GM18858 (cell line): ENCODE results near the gene HNMT.
"Not testable (repeated sequence)": the region's sequence is repeated elsewhere in the genome, so short reads cannot be mapped to it uniquely, and the experiment has no call there.

Experiments used
- ATAC-seq: cut with Tn5 transposase; IDR thresholded peaks from one replicate; pipeline ENCODE4 v1.9.1; 2021; ENCODE audit not compliant: unreplicated experiment

The HNMT gene

GRCh38 chr2:137964066-137964858 lies at the start of gene HNMT:
HNMT (plus strand) TSS chr2:137964473; CDS start chr2:137964492, 19 bp downstream.
- ATAC-seq: no peak

- no peak for ATAC-seq
Measured at GRCh38 chr2:137921105-137921880, 43.0 kb upstream of the HNMT start.

GRCh38 chr2:137922171-137922570 lies 42.1 kb upstream of the HNMT start:
- ATAC-seq: not testable (repeated sequence)

DNA sequence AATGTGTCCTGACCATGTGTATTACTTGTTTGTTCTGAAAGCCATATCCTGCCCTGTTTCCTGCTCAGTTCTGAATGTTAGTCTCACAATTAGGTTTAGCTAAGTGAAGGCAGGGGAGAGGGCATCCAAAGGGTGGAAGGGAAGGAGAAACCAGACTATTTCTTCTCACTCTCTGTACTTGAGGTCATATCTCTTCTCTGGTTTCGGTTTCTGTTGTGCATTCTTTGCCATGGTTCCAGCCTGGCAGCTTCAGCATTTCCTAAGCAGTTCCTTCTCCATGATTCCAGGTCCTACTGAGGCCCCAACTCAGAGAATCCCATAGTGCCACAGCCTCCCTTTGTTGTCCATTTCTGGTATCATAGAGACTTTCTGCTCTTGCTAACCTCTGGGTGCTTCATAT lies 40.3 kb upstream of the HNMT start:
- ATAC-seq: no peak

- no peak for ATAC-seq
Measured at GRCh38 chr2:137925599-137925998, 38.7 kb upstream of the HNMT start.

DNA sequence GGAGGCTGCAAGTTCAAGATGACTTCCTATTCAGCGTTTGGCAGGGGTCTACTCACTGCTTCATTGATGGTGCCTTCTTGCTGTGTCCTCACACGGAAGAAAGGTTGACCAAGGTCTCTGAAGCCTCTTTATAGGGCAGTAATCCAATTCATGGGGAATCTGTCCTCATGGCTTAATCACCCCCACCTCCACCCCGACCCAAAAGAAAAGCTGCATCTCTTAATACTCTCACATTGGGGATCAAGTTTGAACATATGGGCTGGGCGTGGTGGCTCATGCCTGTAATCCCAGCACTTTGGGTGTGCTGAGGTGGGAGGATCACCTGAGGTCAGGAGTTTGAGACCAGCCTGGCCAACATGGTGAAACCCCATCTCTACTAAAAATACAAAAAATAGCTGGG lies 36.4 kb upstream of the HNMT start:
- ATAC-seq: no peak

- no peak for ATAC-seq
Measured at GRCh38 chr2:137928547-137929518, 35.4 kb upstream of the HNMT start.

- no peak for ATAC-seq
Measured at GRCh38 chr2:137929519-137929916, 34.8 kb upstream of the HNMT start.

DNA sequence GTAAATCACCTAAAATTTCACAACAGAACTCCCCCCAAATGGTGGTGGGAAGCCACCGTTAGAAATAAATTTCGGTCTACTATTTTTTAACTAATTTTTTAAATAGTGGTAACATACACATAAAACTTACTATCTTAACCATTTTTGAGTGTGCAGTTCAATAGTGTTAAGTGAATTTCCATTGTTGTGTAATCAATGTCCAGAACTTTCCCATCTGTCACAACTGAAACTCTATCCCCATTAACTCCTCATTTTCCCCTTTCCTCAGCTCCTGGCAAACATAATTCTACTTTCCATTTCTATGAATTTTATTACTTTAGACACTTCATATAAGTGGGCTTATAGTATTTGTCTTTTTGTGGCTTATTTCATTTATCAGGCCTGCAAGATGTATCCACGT lies 34.1 kb upstream of the HNMT start:
- no peak for ATAC-seq

DNA sequence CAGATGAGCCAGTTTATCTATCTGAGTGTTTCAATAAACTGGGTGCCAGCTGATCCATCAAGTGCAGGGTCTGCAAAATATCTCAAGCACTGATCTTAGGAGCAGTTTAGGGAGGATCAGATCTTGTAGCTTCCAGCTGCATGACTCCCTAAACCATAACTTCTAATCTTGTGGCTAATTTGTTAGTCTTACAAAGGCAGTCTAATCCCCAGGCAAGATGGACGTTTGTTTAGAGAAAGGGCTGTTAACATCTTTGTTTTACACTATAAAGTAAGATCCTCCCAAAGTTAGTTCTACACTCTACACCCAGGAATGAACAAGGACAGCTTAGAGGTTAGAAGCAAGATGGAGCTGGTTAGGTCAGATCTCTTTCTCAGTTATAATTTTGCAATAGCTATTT lies 28.7 kb upstream of the HNMT start:
- no peak for ATAC-seq

GRCh38 chr2:137937246-137937645 lies 27.0 kb upstream of the HNMT start:
- ATAC-seq: no peak

DNA sequence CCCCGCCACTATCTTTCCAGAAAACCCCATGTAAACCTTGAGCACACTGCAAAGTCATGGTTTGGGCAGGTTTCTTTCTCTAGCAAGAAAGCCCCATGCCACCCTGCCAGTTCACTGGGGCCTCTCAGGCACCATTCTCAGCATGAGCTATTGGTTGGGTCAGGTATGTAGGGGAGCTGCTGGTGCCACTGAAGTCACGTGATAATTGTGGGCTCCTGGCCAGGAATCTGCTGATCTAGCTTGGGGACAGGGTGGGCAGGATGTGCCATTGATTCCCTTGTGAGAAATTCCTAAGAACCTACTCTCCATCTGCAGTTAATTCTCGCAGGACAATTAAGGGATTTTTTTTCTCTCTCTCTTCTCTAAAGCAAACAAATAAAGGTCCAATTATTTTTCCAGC lies 26.5 kb upstream of the HNMT start:
- ATAC-seq: no peak

GRCh38 chr2:137938204-137938603 lies 26.1 kb upstream of the HNMT start:
- ATAC-seq: no peak

DNA sequence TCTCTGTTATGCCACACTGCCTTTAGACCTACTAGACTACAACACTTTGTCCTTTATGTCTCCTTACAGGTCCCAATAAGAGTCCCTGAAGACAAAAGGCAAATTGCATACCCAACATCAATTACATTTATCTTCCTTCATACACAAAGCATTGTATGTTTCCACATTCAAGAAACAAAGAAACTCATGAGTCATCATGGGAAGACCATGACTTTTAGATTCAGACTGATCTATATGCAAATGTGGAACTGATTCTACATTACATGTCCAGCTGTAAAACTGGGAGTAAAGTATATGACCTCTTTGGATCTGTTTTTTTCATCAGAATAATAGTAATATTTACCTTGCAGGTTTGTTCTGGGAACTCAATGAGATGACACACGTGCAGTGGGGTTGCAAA lies 25.2 kb upstream of the HNMT start:
- no peak for ATAC-seq

DNA sequence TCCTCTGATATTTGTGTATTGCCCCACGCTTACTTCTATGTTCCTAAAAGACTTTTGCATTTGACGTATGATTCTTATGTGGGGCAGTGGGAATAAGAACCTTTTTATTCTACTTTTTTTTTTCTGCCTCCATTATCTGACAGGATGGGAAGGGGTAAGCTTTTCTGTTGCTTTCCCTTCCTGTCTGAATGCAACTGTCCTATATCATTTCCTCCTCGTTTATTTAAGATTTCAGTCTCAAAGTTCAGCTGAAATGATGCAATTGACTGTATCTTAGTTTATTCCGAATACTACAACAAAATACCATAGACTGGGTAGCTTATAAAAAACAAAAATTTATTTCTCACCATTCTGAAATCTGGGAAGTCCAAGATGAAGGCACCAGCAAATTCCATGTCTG lies 24.1 kb upstream of the HNMT start:
- ATAC-seq: no peak

- no peak for ATAC-seq
Measured at GRCh38 chr2:137942037-137942832, 22.0 kb upstream of the HNMT start.

GRCh38 chr2:137942833-137943677 lies 21.2 kb upstream of the HNMT start:
- no peak for ATAC-seq

- no peak for ATAC-seq
Measured at GRCh38 chr2:137943678-137944347, 20.5 kb upstream of the HNMT start.

DNA sequence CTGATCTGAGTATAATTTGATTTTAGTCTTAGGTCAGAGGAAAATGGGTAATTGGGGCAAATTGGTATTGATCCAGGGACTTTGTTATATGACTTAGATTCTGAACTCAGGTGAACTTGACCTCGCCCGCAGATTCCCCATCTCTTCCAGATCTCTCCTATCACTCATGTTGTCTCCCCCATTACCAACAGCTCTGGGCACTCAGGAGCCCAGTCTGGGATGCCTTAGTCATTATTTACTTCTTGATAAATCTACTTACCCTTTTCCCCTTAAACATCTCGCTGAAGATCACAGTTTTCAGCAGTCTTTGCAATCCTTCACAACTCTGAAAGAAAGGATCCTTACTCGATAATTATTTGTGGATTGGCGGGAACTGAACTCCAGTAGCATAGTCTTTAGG lies 19.6 kb upstream of the HNMT start:
- ATAC-seq: no peak
